A549 (cell line): ENCODE measurements around the gene PSG6. TPM values are rescaled to one million over a fixed set of nuclear protein-coding genes. Genes with fewer than 3 reads are reported as not detected.
A peak's percentile ranks its signal among the peaks of the same experiment; 100 is the strongest.
"Not testable (repeated sequence)": the region's sequence is repeated elsewhere in the genome, so short reads cannot be mapped to it uniquely, and the experiment has no call there.

Experiments used
- ATAC-seq, 2 experiments: fragments of 200-7000 bp in 1 of 2; fragments of >200 bp in 1 of 2; cut with Nextera tagmentation in 1 of 2; cut with Tn5 transposase in 1 of 2; 3 replicates each; pipeline versions ENCODE4 v1.8.0 to v1.9.1; 2018 to 2020; ENCODE audit warnings: mild to moderate bottlenecking in 1 of 2, moderate library complexity in 1 of 2
- CTCF ChIA-PET: fragments of 300-600 bp; sonication (Branson Sonifier 250); formaldehyde crosslinking; extraction: SDS; loops from one replicate; lab custom pipeline; 2021; ENCODE audit warnings: antibody characterized with exemption, inconsistent platforms; lab: Yijun Ruan, JAX
- POLR2A ChIA-PET: fragments of 350-600 bp; formaldehyde crosslinking; extraction: SDS; loops from one replicate; lab custom pipeline; 2021; ENCODE audit warnings: antibody characterized with exemption, inconsistent platforms; lab: Yijun Ruan, JAX
- DNase-seq, 2 experiments: peaks; one replicate each; pipeline versions ENCODE4 v3.0.0 to v3.0.0-alpha.2; 2011 to 2016; ENCODE audit warnings: low read depth in 1 of 2, low spot score in 1 of 2
- FAIRE-seq: peaks from 2 replicates; lab custom pipeline; 2011; peaks lifted over from hg19 to GRCh38; lab: Jason Lieb, UNC
- H3K27ac ChIP-seq, 2 experiments: fragments of >200 bp; sonication (Bioruptor Twin); formaldehyde crosslinking; 3 replicates each; pipeline ENCODE4 v1.5.1; 2016 to 2017
- H3K4me1 ChIP-seq: fragments of >200 bp; sonication (Bioruptor Twin); formaldehyde crosslinking; 3 replicates; pipeline ENCODE4 v1.6.1; 2016
- H3K4me2 ChIP-seq: fragments of >200 bp; sonication (Bioruptor Twin); formaldehyde crosslinking; 3 replicates; pipeline ENCODE4 v1.6.1; 2016
- H3K4me3 ChIP-seq: fragments of >200 bp; sonication (Bioruptor Twin); formaldehyde crosslinking; 3 replicates; pipeline ENCODE4 v1.5.1; 2016
- H3K9me3 ChIP-seq: fragments of >200 bp; sonication (Bioruptor Twin); formaldehyde crosslinking; 3 replicates; pipeline ENCODE4 v1.6.1; 2016
- CTCF ChIP-seq: fragments of >200 bp; sonication (Bioruptor Twin); formaldehyde crosslinking; IDR thresholded peaks from 3 replicates; pipeline ENCODE4 v1.5.1; 2016
- FOSB ChIP-seq: fragments of 250-450 bp; sonication (Bioruptor Pico); IDR thresholded peaks from 2 replicates; pipeline ENCODE4 v1.5.0; 2020; ENCODE audit warnings: mild to moderate bottlenecking, moderate library complexity
- RAD21 ChIP-seq, 2 experiments: fragments of >200 bp in 1 of 2; sonication (Bioruptor Twin) in 1 of 2; formaldehyde crosslinking in 1 of 2; IDR thresholded peaks in 1 of 2; conservative IDR thresholded peaks in 1 of 2; 2 replicates in 1 of 2; 3 replicates in 1 of 2; pipeline ENCODE4 v1.6.1; 2012 to 2018; ENCODE audit warnings: inconsistent platforms in 1 of 2
- RCOR1 ChIP-seq: fragments of 150-350 bp; IDR thresholded peaks from 2 replicates; pipeline ENCODE4 v1.6.1; 2014; ENCODE audit warnings: antibody characterized with exemption, low read length, low read depth
- SMC3 ChIP-seq: fragments of >200 bp; sonication (Bioruptor Twin); formaldehyde crosslinking; IDR thresholded peaks from 3 replicates; pipeline ENCODE4 v1.6.1; 2018; ENCODE audit warnings: inconsistent platforms
- WGBS: methylation state at CpG from one replicate; pipeline ENCODE4 v1.1.6; 2017; ENCODE audit errors: missing lambda C conversion rate; 5-methylcytosine and 5-hydroxymethylcytosine counted together
- polyA plus RNA-seq, 4 experiments: library from polyadenylated mRNA; depleted of rRNA in 3 of 4; stranded (reverse); fragments of >200 nt; fragmentation: RNase III in 1 of 4; extraction: RNeasy Plus Mini Kit Qiagen cat#74134 plus additional on column Dnase treatment in 1 of 4; gene quantifications; 2 replicates in 3 of 4; 3 replicates in 1 of 4; pipeline ENCODE4 v1.2.3, GENCODE V29; 2011 to 2017
- TF ChIP-seq, protein P1 (sequence below): fragments of 250-450 bp; sonication (Bioruptor Pico); IDR thresholded peaks from 2 replicates; pipeline ENCODE4 v1.5.0; 2021; ENCODE audit warnings: mild to moderate bottlenecking, moderate library complexity, borderline replicate concordance
- TF ChIP-seq, protein P2 (sequence below): fragments of 450-650 bp; IDR thresholded peaks from 2 replicates; pipeline ENCODE4 v1.6.1; 2014; ENCODE audit warnings: antibody characterized with exemption

Gene PSG6
- polyA plus RNA-seq, 2 of the 4 experiments (the other 2 are of a cell fraction): 0.05 TPM; not detected in 1

- FAIRE-seq: no peak
- Histone ChIP-seq H3K27ac (no peak overlapping the region), H3K4me2 (no peak overlapping the region), H3K4me3 (no peak overlapping the region), H3K9me3 (no peaks in the 10 kb centered on the region), H3K4me1 (no peaks in the 10 kb centered on the region)
- ChIA-PET CTCF (interaction anchor here (0.6 to 2.8 kb wide), 11 partner anchors 9 to 458 kb away, joined by 3 to 8 read pairs (median 4); no protein-coding TSS in a partner anchor), POLR2A (no interaction called here)
- peak; percentile 19 to 55 for DNase-seq
- peak; percentile 54 to 68 for ATAC-seq
- WGBS: 55% methylated on average over 13 of the region's 13 CpGs
- TF ChIP-seq SMC3 (peak; percentile 38; the same call in 2 of the 3 replicates), FOSB (CRISPR knock-in tag) (no peak), CTCF (peak; percentile 40), RCOR1 (no peak), RAD21 (conservative IDR thresholded peaks at IDR 0.05 in 1 of 2, IDR thresholded peaks at IDR 0.05 in 1 of 2) (peak; percentile 47 to 64; a peak in 4 of 5 replicates)
- TF ChIP-seq, protein P1, sequence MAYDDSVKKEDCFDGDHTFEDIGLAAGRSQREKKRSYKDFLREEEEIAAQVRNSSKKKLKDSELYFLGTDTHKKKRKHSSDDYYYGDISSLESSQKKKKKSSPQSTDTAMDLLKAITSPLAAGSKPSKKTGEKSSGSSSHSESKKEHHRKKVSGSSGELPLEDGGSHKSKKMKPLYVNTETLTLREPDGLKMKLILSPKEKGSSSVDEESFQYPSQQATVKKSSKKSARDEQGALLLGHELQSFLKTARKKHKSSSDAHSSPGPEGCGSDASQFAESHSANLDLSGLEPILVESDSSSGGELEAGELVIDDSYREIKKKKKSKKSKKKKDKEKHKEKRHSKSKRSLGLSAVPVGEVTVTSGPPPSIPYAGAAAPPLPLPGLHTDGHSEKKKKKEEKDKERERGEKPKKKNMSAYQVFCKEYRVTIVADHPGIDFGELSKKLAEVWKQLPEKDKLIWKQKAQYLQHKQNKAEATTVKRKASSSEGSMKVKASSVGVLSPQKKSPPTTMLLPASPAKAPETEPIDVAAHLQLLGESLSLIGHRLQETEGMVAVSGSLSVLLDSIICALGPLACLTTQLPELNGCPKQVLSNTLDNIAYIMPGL (CRISPR knock-in tag): no peak
- TF ChIP-seq, protein P2, sequence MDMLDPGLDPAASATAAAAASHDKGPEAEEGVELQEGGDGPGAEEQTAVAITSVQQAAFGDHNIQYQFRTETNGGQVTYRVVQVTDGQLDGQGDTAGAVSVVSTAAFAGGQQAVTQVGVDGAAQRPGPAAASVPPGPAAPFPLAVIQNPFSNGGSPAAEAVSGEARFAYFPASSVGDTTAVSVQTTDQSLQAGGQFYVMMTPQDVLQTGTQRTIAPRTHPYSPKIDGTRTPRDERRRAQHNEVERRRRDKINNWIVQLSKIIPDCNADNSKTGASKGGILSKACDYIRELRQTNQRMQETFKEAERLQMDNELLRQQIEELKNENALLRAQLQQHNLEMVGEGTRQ: no peak
Observed at GRCh38 chr19:42942187-42942789, 24.6 kb upstream of the PSG6 start.

GRCh38 chr19:42937107-42937506 is 19.4 kb upstream of the PSG6 start, which contains the start of gene PSG7:
TSS of gene PSG7 (minus strand) at chr19:42937207. CDS start at chr19:42937076, 131 bp downstream.
- DNase-seq, FAIRE-seq, POLR2A ChIA-PET, H3K4me3 ChIP-seq, H3K9me3 ChIP-seq, H3K4me2 ChIP-seq, ATAC-seq: not testable (repeated sequence)
- H3K27ac ChIP-seq: peak within 1 kb of the TSS in 1 of 2 experiments; percentile 20; a peak in 1 of 6 replicates
- peaks cover 23% of the 10 kb centered on the region for H3K4me1 ChIP-seq
- 81% methylated on average over 3 of the region's 3 CpGs for WGBS
- CTCF ChIA-PET: interaction anchor here (1.8 kb wide), 1 partner anchor 14 kb away, joined by 5 read pairs; no protein-coding TSS in a partner anchor

- H3K4me2 ChIP-seq, POLR2A ChIA-PET, DNase-seq, H3K9me3 ChIP-seq, ATAC-seq, H3K4me3 ChIP-seq: not testable (repeated sequence)
- Histone ChIP-seq H3K27ac (peak overlapping the region; percentile 30 to 46; a peak in 4 of 6 replicates), H3K4me1 (peaks cover 31% of the 10 kb centered on the region)
- peak; percentile 88 for FAIRE-seq
- CTCF ChIA-PET: interaction anchor here (0.6 to 1.8 kb wide), 4 partner anchors 10 to 157 kb away, joined by 3 to 7 read pairs (median 4); no protein-coding TSS in a partner anchor
Observed at GRCh38 chr19:42934726-42935125, 17.0 kb upstream of the PSG6 start.

DNA sequence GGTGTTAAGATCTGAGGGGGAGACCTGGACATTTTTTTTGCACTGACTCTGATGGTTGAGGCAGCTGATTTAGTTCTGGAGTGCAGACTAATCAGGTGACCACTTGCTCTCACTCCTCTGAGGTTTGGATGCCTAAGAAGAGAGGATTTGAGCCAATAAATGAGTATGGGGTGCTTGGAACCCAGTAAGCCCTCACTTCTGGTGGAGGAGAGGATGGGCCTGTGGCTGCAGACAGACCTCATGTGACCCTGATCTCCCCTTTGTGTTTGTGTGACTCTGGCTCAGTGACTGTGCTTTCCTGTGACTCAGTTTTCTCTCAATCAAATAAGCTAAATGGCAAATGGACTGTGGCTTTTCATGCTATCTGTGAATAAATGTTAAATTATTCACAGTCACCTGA is 16.5 kb upstream of the PSG6 start:
- CTCF ChIA-PET: interaction anchor here (0.6 to 1.8 kb wide), 6 partner anchors 8 to 157 kb away, joined by 3 to 7 read pairs (median 4); no protein-coding TSS in a partner anchor
- H3K4me3 ChIP-seq, H3K4me2 ChIP-seq, DNase-seq, ATAC-seq, POLR2A ChIA-PET, H3K9me3 ChIP-seq: not testable (repeated sequence)
- Histone ChIP-seq H3K4me1 (peaks cover 31% of the 10 kb centered on the region), H3K27ac (peak overlapping the region; percentile 65 to 82)
- FAIRE-seq: peak; percentile 43

GRCh38 chr19:42933412-42933811 is 15.7 kb upstream of the PSG6 start:
- H3K4me1 ChIP-seq: peaks cover 31% of the 10 kb centered on the region
- FAIRE-seq, ATAC-seq, DNase-seq, H3K4me3 ChIP-seq, POLR2A ChIA-PET, H3K9me3 ChIP-seq: not testable (repeated sequence)
- peak overlapping the region; percentile 65 to 82 for H3K27ac ChIP-seq
- WGBS: 66% methylated on average over 3 of the region's 3 CpGs
- peak overlapping the region; percentile 59; the same call in 1 of the 3 replicates for H3K4me2 ChIP-seq
- CTCF ChIA-PET: interaction anchor here (0.7 to 1.8 kb wide), 5 partner anchors 8 to 156 kb away, joined by 4 to 7 read pairs (median 5); no protein-coding TSS in a partner anchor
